Aorta (tissue), 5 donors: ENCODE results near the gene KRT82. TPM values are rescaled to one million over a fixed set of nuclear protein-coding genes. Genes with fewer than 3 reads are reported as not detected.

ENCODE experiments used
- ATAC-seq: fragments of 200-7000 bp; cut with Tn5 transposase; one replicate; pipeline ENCODE4 v1.9.1; 2022; ENCODE audit warnings: moderate library complexity; ENCODE audit not compliant: low FRiP score
- DNase-seq, 2 donors: peaks; one replicate each; pipeline ENCODE4 v3.0.0-alpha.2; 2020
- H3K27ac ChIP-seq, 2 donors: one replicate each; pipeline ENCODE4 v1.5.1; 2013; ENCODE audit warnings: low read length in 2 of 2, mild to moderate bottlenecking in 2 of 2, moderate library complexity in 2 of 2, control low read depth in 1 of 2, inconsistent platforms in 1 of 2, low read depth in 1 of 2
- H3K27me3 ChIP-seq, 2 donors: one replicate each; pipeline ENCODE4 v1.6.1; 2013; ENCODE audit warnings: control low read depth in 1 of 2, low read length in 1 of 2, mild to moderate bottlenecking in 1 of 2, moderate library complexity in 1 of 2; ENCODE audit not compliant: insufficient read depth in 2 of 2, control insufficient read depth in 1 of 2
- H3K36me3 ChIP-seq, 2 donors: one replicate each; pipeline ENCODE4 v1.6.1; 2013; ENCODE audit warnings: control low read depth in 1 of 2, low read length in 1 of 2, mild to moderate bottlenecking in 1 of 2; ENCODE audit not compliant: insufficient read depth in 2 of 2, control insufficient read depth in 1 of 2
- H3K4me1 ChIP-seq, 2 donors: one replicate each; pipeline ENCODE4 v1.6.1; 2013; ENCODE audit warnings: low read length in 2 of 2, control low read depth in 1 of 2, mild to moderate bottlenecking in 1 of 2, moderate library complexity in 1 of 2; ENCODE audit not compliant: insufficient read depth in 2 of 2, control insufficient read depth in 1 of 2
- H3K4me3 ChIP-seq, 2 donors: one replicate each; pipeline ENCODE4 v1.5.1; 2013; ENCODE audit warnings: low read length in 2 of 2, control low read depth in 1 of 2, mild to moderate bottlenecking in 1 of 2
- H3K9me3 ChIP-seq: one replicate; pipeline ENCODE4 v1.6.1; 2013; ENCODE audit warnings: mild to moderate bottlenecking, low read length; ENCODE audit not compliant: control insufficient read depth
- WGBS, 2 donors: extraction: QIAGEN DNeasy Blood & Tissue Kit; methylation state at CpG; one replicate each; pipeline ENCODE4 v1.1.7; 2013; 5-methylcytosine and 5-hydroxymethylcytosine counted together
- intact Hi-C, 2 donors: fragments of 100-400 bp; cut with DNase I; formaldehyde crosslinking; loops; one replicate each; pipeline versions ENCODE4 v1.14.2 to v1.15.0; 2022
- polyA plus RNA-seq, 2 donors: library from polyadenylated mRNA; stranded (reverse); fragments of 200-250 nt; gene quantifications; one replicate each; pipeline ENCODE4 v1.2.3, GENCODE V29; 2013
- total RNA-seq, 2 donors: library from RNA; stranded (reverse); fragmentation: NEBNext Ultra II Directional; extraction: Animal tissue kit (Norgen Biotek cat#: 25700); gene quantifications; one replicate each; pipeline ENCODE4 v1.2.1, GENCODE V29; 2021
- donor health status: healthy with polysubstance abuse.
- donor health status: Bipolar disorder and iron deficiency.
- donor health status: DM: no; HTN: no; CAD: no.
- donor health status: DM: no; HTN: no; CAD: no.
- donor health status: DM: yes; HTN: yes; CAD: no.

The KRT82 gene
- total and polyA plus RNA-seq, 4 donors = not detected

DNA sequence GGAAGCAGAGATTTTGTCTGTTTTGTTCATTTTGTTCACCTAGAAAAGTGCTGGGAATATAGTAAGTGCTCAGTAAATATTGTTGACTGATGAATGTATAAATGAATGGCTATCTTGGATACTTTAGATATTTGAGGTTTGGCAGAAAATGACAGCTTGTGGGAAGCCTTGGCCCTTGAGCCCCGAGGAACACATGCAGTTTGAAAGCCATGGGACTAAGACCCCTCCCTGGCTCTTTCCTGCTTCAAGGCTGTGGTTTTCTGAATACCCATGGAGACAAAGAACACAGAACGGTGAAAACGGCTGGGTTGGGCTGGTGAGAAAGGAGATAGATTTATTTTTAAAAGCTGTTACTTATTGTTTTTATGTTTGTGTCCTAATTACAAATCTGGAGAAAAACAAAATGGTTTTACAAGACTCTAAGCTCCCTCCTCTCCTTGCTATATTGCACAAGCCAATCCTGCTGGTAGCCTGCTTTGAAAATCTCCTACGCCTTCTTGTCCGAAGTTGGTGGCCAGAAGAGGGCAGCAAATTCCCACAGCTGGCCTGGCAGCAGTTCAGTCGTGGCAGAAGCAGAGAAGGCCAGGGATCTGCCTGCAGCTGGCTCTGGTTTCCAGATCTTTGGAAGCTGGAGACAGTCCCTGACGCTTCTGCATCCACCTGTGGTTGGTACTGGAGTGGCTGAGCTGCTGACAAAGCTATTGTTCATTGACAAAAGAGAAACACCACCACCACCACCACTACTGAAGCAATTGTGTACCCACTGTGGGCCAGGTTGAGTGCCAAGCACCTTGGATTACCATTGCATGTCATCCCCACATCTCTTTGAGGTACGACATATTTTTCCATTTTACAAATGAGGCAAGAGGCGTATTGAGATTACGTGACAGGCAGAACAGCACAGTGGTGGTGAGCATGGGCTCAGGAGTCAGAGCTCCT, 33.6 kb downstream of the KRT82 start:
- 46 to 47% methylated on average over 10 of the region's 10 CpGs for WGBS, 2 donors
- no peaks in the 10 kb centered on the region for H3K9me3 ChIP-seq
- H3K4me3 ChIP-seq = no peak overlapping the region
- no peaks in the 10 kb centered on the region for H3K4me1 ChIP-seq
- H3K36me3 ChIP-seq = no peaks in the 10 kb centered on the region
- ATAC-seq (peak; percentile 85), DNase-seq (peak; percentile 85 to 91)
- no peaks in the 10 kb centered on the region for H3K27me3 ChIP-seq
- intact Hi-C loops = loop anchor here (1.0 to 10.0 kb wide), 6 partner anchors 132 to 602 kb away; no protein-coding TSS in a partner anchor
- no peak overlapping the region for H3K27ac ChIP-seq

DNA sequence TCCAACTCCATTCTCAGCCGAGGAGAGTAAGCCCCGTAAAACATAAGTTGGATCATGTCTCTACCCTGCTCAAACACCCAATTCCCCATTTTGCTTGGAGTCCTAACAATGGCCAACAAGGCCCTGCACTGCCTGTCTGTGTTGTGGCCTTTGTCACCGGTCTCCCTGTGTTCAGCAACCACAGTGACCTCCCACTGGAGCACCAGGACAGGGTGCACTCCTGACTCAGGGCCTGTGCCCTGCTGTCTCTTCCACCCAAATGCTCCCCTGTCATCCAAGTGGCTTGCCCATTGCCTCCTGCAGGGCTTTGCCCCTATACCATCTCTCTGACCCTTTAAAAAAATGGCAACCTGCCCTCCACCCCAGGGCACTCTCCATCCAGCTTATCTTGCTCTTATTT, 34.4 kb downstream of the KRT82 start:
- intact Hi-C loops = loop anchor here (1.0 to 10.0 kb wide), 6 partner anchors 133 to 603 kb away; no protein-coding TSS in a partner anchor
- peak; percentile 3 for ATAC-seq

DNA sequence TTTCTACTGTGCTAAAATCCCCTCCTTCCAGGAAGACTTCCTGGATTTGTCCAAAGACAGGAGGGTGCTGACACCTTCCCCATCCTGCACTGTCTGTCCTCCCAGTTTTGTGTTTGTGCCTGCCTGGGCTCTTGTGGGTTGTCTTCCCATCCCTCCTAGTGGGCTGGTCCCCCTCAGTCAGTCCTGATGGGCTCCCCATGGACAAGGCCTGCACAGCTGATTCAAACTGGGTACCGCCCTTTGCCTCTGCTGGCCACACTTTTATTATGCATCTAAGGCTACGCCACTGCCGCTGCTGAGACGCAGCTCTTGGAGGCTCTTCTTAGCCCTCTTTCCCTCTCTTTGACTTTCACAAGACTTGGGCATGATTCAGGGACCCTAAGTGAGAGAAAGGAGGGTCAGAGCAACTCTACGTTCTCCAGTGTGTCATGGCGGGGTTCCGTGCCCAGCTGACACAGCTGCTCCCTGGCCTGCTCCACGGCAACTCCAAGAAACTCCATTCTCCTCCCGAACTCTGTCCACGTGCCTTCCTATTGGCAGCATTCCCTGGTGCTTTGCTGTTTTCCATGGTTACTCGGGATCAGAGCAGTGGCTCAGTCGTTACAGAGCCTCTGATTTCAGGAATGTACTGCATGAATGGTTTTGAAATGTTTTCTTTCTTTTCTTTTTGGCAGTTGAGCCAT, 35.1 kb downstream of the KRT82 start:
- Histone ChIP-seq H3K36me3 (no peaks in the 10 kb centered on the region), H3K9me3 (no peaks in the 10 kb centered on the region), H3K4me1 (no peaks in the 10 kb centered on the region), H3K27me3 (no peaks in the 10 kb centered on the region), H3K4me3 (no peak overlapping the region), H3K27ac (peak overlapping the region in 1 of 2 donors; percentile 25)
- WGBS, 2 donors = 29 to 31% methylated on average over 12 of the region's 12 CpGs
- peak; percentile 86 for ATAC-seq
- intact Hi-C loops = loop anchor here (5.0 to 10.0 kb wide), 5 partner anchors 134 to 604 kb away; no protein-coding TSS in a partner anchor
- peak; percentile 80 to 87 for DNase-seq

More for the DNA sequence above, 34.4 kb downstream of the KRT82 start:
- no peaks in the 10 kb centered on the region for H3K27me3 ChIP-seq
- no peaks in the 10 kb centered on the region for H3K9me3 ChIP-seq
- DNase-seq = peak in 1 of 2 donors; percentile 43
- 60 to 61% methylated on average over 3 of the region's 3 CpGs for WGBS, 2 donors
- no peak overlapping the region for H3K4me3 ChIP-seq
- H3K27ac ChIP-seq = peak overlapping the region in 1 of 2 donors; percentile 49
- H3K36me3 ChIP-seq = no peaks in the 10 kb centered on the region
- no peaks in the 10 kb centered on the region for H3K4me1 ChIP-seq

DNA sequence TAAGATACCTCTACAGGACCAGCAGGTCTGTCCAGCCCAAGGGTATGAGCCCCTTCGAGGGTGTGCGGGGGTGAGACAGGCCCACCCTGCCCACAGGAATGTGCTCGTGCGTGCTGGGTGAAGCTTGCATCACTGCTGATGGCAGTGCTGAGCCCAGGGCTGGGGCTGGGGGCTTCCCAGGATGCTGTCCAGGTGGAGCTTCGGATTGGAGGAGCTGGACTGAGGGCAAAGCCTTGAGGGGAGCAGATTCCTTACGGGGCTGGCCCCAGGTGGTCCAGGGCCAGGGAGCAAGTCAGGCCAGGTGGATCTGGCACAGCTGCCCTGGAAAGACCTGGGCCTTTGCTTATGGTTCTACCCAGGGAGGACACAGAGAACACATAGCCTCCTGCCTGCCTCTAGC, 36.3 kb downstream of the KRT82 start:
- intact Hi-C loops = loop anchor here (5.0 to 10.0 kb wide), 5 partner anchors 135 to 605 kb away; no protein-coding TSS in a partner anchor
- Histone ChIP-seq H3K4me1 (no peaks in the 10 kb centered on the region), H3K9me3 (no peaks in the 10 kb centered on the region), H3K4me3 (no peak overlapping the region), H3K27ac (no peak overlapping the region), H3K27me3 (no peaks in the 10 kb centered on the region), H3K36me3 (no peaks in the 10 kb centered on the region)
- DNase-seq (peak in 1 of 2 donors; percentile 66), ATAC-seq (no peak)
- WGBS, 2 donors = 81 to 84% methylated on average over 6 of the region's 6 CpGs

DNA sequence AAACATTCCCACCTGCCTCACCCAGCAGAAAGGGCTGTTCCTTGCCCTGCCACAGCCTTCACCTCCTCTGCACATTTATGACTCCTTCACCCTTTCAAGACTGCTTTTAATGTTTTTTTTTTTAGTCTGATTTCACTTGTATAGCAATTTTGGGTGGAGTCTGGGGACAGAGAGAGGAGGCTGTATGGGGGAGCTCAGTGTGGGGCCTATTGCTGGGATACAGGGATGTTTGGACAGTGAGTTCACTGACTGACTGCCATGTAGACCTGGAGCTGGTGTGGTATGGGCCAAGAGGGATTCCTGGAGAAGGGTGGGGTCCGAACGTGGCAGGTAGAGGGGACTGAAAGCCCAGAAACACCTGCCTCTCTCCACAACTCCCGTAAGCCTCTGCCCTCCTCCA, 36.9 kb downstream of the KRT82 start:
- H3K9me3 ChIP-seq = no peaks in the 10 kb centered on the region
- no peaks in the 10 kb centered on the region for H3K36me3 ChIP-seq
- WGBS, 2 donors = 77 to 93% methylated on average over 3 of the region's 3 CpGs
- H3K27me3 ChIP-seq = no peaks in the 10 kb centered on the region
- H3K4me3 ChIP-seq = no peak overlapping the region
- ATAC-seq = no peak
- H3K27ac ChIP-seq = no peak overlapping the region
- no peaks in the 10 kb centered on the region for H3K4me1 ChIP-seq
- intact Hi-C loops = no loop called here
- DNase-seq = no peak

DNA sequence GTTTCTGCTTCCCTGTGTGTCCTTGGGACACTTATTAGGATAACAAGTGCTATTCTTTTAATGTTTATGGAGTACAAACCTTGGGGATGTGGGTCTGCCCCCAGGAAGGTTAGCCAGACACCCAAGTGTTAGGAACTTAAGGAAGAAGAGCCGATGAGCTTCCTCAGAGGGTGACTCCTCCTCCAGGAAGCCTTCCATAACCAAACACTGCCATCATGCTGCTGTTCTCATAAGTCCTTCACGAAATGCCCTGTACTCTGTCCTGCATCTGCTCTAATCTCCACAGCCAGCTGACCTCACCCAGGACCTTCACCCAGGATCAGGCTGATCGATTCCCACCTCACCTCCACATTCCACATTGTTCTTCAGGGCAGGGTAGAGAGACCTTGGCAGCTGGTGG, 37.6 kb downstream of the KRT82 start:
- Histone ChIP-seq H3K4me3 (no peak overlapping the region), H3K36me3 (no peaks in the 10 kb centered on the region), H3K4me1 (no peaks in the 10 kb centered on the region), H3K27me3 (no peaks in the 10 kb centered on the region), H3K9me3 (no peaks in the 10 kb centered on the region), H3K27ac (no peak overlapping the region)
- no peak for DNase-seq
- intact Hi-C loops = no loop called here
- 68 to 76% methylated on average over 3 of the region's 3 CpGs for WGBS, 2 donors
- ATAC-seq = no peak

DNA sequence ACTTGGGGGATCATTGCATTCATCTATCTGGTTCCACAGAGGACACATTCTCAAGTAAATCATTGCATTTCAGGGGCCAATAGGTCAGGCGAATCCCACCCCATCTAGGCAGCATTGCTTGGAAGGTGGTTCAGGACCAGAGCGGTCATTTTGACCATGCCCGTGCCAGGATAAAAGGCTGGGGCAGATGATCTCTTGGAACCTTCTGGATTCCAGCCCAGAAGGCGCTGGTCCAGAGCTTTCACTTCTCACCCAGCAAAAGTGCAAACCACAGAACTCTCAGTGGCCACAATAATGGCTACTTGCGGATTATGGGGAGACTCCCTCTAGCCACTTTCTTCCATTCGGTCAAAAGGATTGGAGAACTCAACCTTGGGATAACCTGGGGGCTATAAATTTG, 38.3 kb downstream of the KRT82 start:
- Histone ChIP-seq H3K27me3 (no peaks in the 10 kb centered on the region), H3K36me3 (no peaks in the 10 kb centered on the region), H3K27ac (no peak overlapping the region), H3K9me3 (no peaks in the 10 kb centered on the region), H3K4me3 (no peak overlapping the region), H3K4me1 (no peaks in the 10 kb centered on the region)
- intact Hi-C loops = no loop called here
- DNase-seq (peak in 1 of 2 donors; percentile 17), ATAC-seq (no peak)
- 90 to 91% methylated on average over 6 of the region's 6 CpGs for WGBS, 2 donors

DNA sequence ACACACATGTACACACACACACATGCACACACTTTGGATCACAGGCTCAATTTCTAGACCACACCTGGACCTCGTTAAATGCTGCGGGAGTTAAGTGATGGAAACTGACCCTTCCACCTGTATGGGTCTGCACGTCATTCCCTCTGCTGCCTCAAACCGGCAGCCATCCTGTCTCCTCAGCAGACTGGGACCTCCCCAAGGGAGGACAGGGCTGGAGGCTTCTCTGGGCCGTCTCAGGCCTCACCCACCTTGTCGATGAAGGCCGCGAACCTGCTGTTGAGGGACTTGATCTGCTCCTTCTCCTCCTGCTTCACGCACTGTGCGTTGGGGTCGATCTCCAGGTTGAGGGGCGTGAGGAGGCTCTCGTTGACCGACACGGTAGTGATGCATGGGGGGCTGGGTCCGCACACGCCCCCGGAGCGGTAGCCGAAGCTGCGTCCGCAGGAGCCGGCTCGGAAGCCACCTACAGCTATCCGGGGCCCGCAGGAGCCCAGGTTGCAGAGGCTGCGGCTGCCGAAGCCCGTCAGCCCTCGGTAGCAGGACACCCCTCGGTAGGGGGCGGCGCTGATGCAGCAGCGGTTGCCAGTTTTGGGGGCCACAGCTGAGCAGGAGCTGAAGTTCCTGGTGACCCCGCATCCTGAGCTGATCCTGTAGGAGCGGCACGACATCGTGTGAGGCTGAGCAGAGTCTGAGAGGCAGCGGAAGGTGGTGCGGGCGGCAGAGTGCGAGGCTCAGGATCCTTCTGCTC, 39.2 kb downstream of the KRT82 start, which contains the start of gene KRT85:
TSS of gene KRT85 (minus strand) at position 744 of the 748 bp plus-strand sequence. CDS start at position 668, 76 bp downstream.
- no peaks in the 10 kb centered on the region for H3K9me3 ChIP-seq
- peak in 1 of 2 donors; percentile 67 for DNase-seq
- no peak within 1 kb of the TSS for H3K27ac ChIP-seq
- WGBS, 2 donors = 86 to 87% methylated on average over 39 to 42 of the region's 42 CpGs
- no peak for ATAC-seq
- no peaks in the 10 kb centered on the region for H3K27me3 ChIP-seq
- intact Hi-C loops = no loop called here
- no peaks in the 10 kb centered on the region for H3K36me3 ChIP-seq
- H3K4me3 ChIP-seq = no peak within 1 kb of the TSS
- no peaks in the 10 kb centered on the region for H3K4me1 ChIP-seq
